Thyroid gland (tissue), 4 donors: ENCODE results near the gene SAMMSON. TPM values are rescaled to one million over a fixed set of nuclear protein-coding genes. Genes with fewer than 3 reads are reported as not detected.

Experiments used
- DNase-seq, 2 donors: peaks; one replicate each; pipeline ENCODE4 v3.0.0-alpha.2; 2019
- H3K27ac ChIP-seq, 3 donors: fragments of 200-600 bp; sonication (generic); 1 replicate in 2 of 3; 2 replicates in 1 of 3; pipeline ENCODE4 v1.5.1; 2016 to 2019; ENCODE audit warnings: mild to moderate bottlenecking in 1 of 3, moderate library complexity in 1 of 3
- H3K27me3 ChIP-seq: fragments of 200-600 bp; sonication (generic); one replicate; pipeline ENCODE4 v1.5.1; 2019
- H3K36me3 ChIP-seq, 2 donors: fragments of 200-600 bp; sonication (generic); one replicate each; pipeline ENCODE4 v1.5.1; 2016 to 2019
- H3K4me1 ChIP-seq, 2 donors: fragments of 200-600 bp; sonication (generic); one replicate each; pipeline ENCODE4 v1.5.1; 2017 to 2019
- H3K4me3 ChIP-seq, 3 donors: fragments of 200-600 bp; sonication (generic); replicated peaks in 1 of 3; 1 replicate in 2 of 3; 2 replicates in 1 of 3; pipeline ENCODE4 v1.5.1; 2016; ENCODE audit warnings: mild to moderate bottlenecking in 1 of 3
- H3K9me3 ChIP-seq: fragments of 200-600 bp; sonication (generic); one replicate; pipeline ENCODE4 v1.5.1; 2017
- CTCF ChIP-seq, 6 experiments: fragments of 200-600 bp in 3 of 6; fragments of 450-650 bp in 3 of 6; sonication (generic) in 3 of 6; IDR thresholded peaks; one replicate each; pipeline ENCODE4 v1.5.1; 2016 to 2019; ENCODE audit warnings: antibody characterized with exemption in 6 of 6, mild to moderate bottlenecking in 2 of 6, inconsistent platforms in 1 of 6, moderate library complexity in 1 of 6
- POLR2A ChIP-seq, 2 donors: fragments of 450-650 bp; IDR thresholded peaks; one replicate each; pipeline ENCODE4 v1.6.1; 2017; ENCODE audit warnings: antibody characterized with exemption in 2 of 2, mild to moderate bottlenecking in 2 of 2, moderate library complexity in 1 of 2
- WGBS, 2 donors: methylation state at CpG; one replicate each; pipeline ENCODE4 v1.1.5; 2017; 5-methylcytosine and 5-hydroxymethylcytosine counted together
- intact Hi-C: fragments of 100-400 bp; cut with DNase I; formaldehyde crosslinking; loops from one replicate; pipeline ENCODE4 v1.15.1; 2023
- total RNA-seq, 4 donors: library from RNA; depleted of rRNA; stranded (reverse); fragments of >200 nt; gene quantifications; one replicate each; pipeline ENCODE4 v1.2.3, GENCODE V29; 2016

SAMMSON gene
- total RNA-seq, 4 donors from 2014 or later, result 0.27 to 0.75 (median 0.63) TPM

GRCh38 chr3:70006089-70006488 is 6.6 kb downstream of the SAMMSON start:
- no peaks in the 10 kb centered on the region for H3K27me3 ChIP-seq
- 87 to 90% methylated on average over 4 of the region's 4 CpGs for WGBS, 2 donors
- TF ChIP-seq POLR2A (IDR thresholded peaks at IDR 0.05) (no peak), CTCF (IDR thresholded peaks at IDR 0.05) (no peak)
- no peak overlapping the region for H3K4me3 ChIP-seq
- no peaks in the 10 kb centered on the region for H3K9me3 ChIP-seq
- no peaks in the 10 kb centered on the region for H3K4me1 ChIP-seq
- H3K36me3 ChIP-seq, result no peaks in the 10 kb centered on the region
- no peak overlapping the region for H3K27ac ChIP-seq
- intact Hi-C loops, result no loop called here
- no peak for DNase-seq

GRCh38 chr3:70010346-70010745 is 10.8 kb downstream of the SAMMSON start:
- H3K4me3 ChIP-seq, result no peak overlapping the region
- peaks cover 0 to 5% of the 10 kb centered on the region in 2 donors for H3K4me1 ChIP-seq
- H3K36me3 ChIP-seq, result no peaks in the 10 kb centered on the region
- no peak overlapping the region for H3K27ac ChIP-seq
- 92% methylated on average over 2 of the region's 2 CpGs for whole genome bisulfite sequencing, 2 donors
- intact Hi-C loops, result no loop called here
- H3K9me3 ChIP-seq, result no peaks in the 10 kb centered on the region
- H3K27me3 ChIP-seq, result no peaks in the 10 kb centered on the region
- DNase-seq, result no peak
- TF ChIP-seq CTCF (IDR thresholded peaks at IDR 0.05), result no peak
- no peak for TF ChIP-seq POLR2A (IDR thresholded peaks at IDR 0.05)

GRCh38 chr3:70011582-70011981 is 12.0 kb downstream of the SAMMSON start:
- Histone ChIP-seq H3K27me3 (no peaks in the 10 kb centered on the region), H3K9me3 (no peaks in the 10 kb centered on the region), H3K36me3 (no peaks in the 10 kb centered on the region), H3K4me1 (peaks cover 0 to 5% of the 10 kb centered on the region in 2 donors), H3K4me3 (no peak overlapping the region), H3K27ac (no peak overlapping the region)
- DNase-seq, result no peak
- WGBS, 2 donors, result 63 to 69% methylated on average over 1 of the region's 1 CpG
- intact Hi-C loops, result no loop called here
- TF ChIP-seq POLR2A (IDR thresholded peaks at IDR 0.05), result no peak
- TF ChIP-seq CTCF (IDR thresholded peaks at IDR 0.05), result no peak

GRCh38 chr3:70020906-70021660 is 21.6 kb downstream of the SAMMSON start:
- Histone ChIP-seq H3K36me3 (no peaks in the 10 kb centered on the region), H3K9me3 (no peaks in the 10 kb centered on the region), H3K27ac (no peak overlapping the region), H3K4me3 (no peak overlapping the region), H3K27me3 (no peaks in the 10 kb centered on the region), H3K4me1 (no peaks in the 10 kb centered on the region)
- WGBS, 2 donors, result 67 to 69% methylated on average over 3 of the region's 3 CpGs
- no peak for DNase-seq
- TF ChIP-seq CTCF (IDR thresholded peaks at IDR 0.05), result no peak
- TF ChIP-seq POLR2A (IDR thresholded peaks at IDR 0.05), result no peak
- intact Hi-C loops, result no loop called here

GRCh38 chr3:70028361-70028760 is 28.8 kb downstream of the SAMMSON start:
- Histone ChIP-seq H3K27ac (no peak overlapping the region), H3K9me3 (no peaks in the 10 kb centered on the region), H3K4me1 (no peaks in the 10 kb centered on the region), H3K36me3 (no peaks in the 10 kb centered on the region), H3K4me3 (no peak overlapping the region), H3K27me3 (no peaks in the 10 kb centered on the region)
- intact Hi-C loops, result no loop called here
- TF ChIP-seq POLR2A (IDR thresholded peaks at IDR 0.05) (no peak), CTCF (IDR thresholded peaks at IDR 0.05) (no peak)
- no peak for DNase-seq
